ENCODE measurements around the gene TBPL2. TPM values are rescaled to one million over a fixed set of nuclear protein-coding genes. Genes with fewer than 3 reads are reported as not detected.
A peak's percentile ranks its signal among the peaks of the same experiment; 100 is the strongest.

Gene TBPL2
- total RNA-seq, 1 donor from 2014 or later = not detected

DNA sequence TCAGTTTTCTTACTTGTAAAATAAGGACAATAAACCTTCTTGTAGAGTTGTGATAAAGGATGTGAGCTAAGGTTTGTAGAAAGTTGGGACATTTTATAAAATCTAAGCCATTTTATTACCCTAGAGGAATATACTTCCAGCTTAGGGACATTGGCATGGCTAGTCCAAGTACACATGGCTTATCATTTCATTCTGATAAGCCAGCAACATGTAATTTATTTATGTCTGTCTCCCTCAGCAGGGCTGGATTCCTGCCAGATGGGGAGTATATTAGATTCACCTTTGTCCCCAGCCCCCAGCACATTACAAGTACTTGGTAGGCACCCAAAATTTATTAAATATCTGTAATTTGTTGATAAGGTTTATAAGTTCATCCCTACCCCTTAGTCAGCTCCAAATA is 22.5 kb downstream of the TBPL2 start:
- TF ChIP-seq, protein P1, sequence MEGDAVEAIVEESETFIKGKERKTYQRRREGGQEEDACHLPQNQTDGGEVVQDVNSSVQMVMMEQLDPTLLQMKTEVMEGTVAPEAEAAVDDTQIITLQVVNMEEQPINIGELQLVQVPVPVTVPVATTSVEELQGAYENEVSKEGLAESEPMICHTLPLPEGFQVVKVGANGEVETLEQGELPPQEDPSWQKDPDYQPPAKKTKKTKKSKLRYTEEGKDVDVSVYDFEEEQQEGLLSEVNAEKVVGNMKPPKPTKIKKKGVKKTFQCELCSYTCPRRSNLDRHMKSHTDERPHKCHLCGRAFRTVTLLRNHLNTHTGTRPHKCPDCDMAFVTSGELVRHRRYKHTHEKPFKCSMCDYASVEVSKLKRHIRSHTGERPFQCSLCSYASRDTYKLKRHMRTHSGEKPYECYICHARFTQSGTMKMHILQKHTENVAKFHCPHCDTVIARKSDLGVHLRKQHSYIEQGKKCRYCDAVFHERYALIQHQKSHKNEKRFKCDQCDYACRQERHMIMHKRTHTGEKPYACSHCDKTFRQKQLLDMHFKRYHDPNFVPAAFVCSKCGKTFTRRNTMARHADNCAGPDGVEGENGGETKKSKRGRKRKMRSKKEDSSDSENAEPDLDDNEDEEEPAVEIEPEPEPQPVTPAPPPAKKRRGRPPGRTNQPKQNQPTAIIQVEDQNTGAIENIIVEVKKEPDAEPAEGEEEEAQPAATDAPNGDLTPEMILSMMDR (IDR thresholded peaks at IDR 0.05) = no peak
- TF ChIP-seq POLR2AphosphoS5 (IDR thresholded peaks at IDR 0.05; ENCODE audit: insufficient read depth in 1 of 2, low read depth in 1 of 2) = no peak
- TF ChIP-seq POLR2A (IDR thresholded peaks at IDR 0.05) = no peak
- intact Hi-C loops (cut with DNase I) = no loop called here
- H3K9me3 ChIP-seq = no peaks in the 10 kb centered on the region

DNA sequence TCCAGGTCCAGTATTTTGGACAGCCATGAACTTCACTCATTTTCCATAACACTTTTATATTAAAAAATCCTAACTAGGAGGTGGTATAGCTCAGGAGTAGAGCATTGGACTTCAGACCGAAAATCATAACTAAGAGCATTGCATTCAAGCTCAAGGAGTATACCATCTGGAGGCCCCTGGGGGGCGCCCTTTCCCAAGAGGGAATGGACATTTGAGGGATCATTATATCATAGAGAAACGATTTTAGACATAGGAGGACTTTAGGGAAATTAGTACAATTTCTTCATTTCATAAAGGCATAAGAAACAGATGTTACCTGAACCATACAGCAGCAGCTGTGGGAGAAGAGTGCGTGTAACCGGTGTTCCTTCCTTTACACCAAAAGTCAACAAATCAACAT is 23.6 kb downstream of the TBPL2 start:
- Histone ChIP-seq H3K27me3 (no peaks in the 10 kb centered on the region), H3K36me3 (no peaks in the 10 kb centered on the region), H3K4me3 (no peak overlapping the region), H3K27ac (no peak overlapping the region), H3K4me1 (no peaks in the 10 kb centered on the region), H3K9me3 (no peaks in the 10 kb centered on the region)
- intact Hi-C loops (cut with DNase I) = no loop called here
- no peak for TF ChIP-seq POLR2A (IDR thresholded peaks at IDR 0.05)
- no peak for TF ChIP-seq POLR2AphosphoS5 (IDR thresholded peaks at IDR 0.05; ENCODE audit: insufficient read depth in 1 of 2, low read depth in 1 of 2)
- TF ChIP-seq, protein P1 (IDR thresholded peaks at IDR 0.05) = no peak
- DNase-seq (ENCODE audit: extremely low spot score in 2 of 2) = no peak

More for the DNA sequence above, 22.5 kb downstream of the TBPL2 start:
- Histone ChIP-seq H3K4me1 (no peaks in the 10 kb centered on the region), H3K4me3 (no peak overlapping the region), H3K27ac (no peak overlapping the region), H3K36me3 (no peaks in the 10 kb centered on the region), H3K27me3 (no peaks in the 10 kb centered on the region)
- DNase-seq (ENCODE audit: extremely low spot score in 2 of 2) = no peak

DNA sequence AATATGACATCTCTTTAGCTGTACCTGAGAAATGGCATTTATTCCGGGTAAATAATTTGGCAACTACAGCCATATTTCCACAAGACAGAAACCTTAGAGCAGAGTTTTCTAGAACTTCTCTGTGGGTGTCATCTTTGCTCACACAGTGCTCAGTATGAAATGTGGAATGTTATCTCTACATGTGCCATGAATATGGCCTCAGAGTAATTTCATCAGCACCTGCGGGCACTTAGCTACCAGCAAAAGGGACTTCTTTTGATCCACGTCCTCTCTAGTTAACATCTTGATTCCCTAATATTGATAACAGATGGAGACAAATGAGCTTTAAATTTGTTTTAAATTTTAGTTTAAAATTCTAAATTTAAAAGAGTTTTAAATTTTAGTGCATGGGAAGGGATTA is 25.9 kb downstream of the TBPL2 start:
- Histone ChIP-seq H3K4me1 (peaks cover 15% of the 10 kb centered on the region), H3K36me3 (no peaks in the 10 kb centered on the region), H3K9me3 (no peaks in the 10 kb centered on the region), H3K4me3 (no peak overlapping the region), H3K27ac (no peak overlapping the region), H3K27me3 (no peaks in the 10 kb centered on the region)
- no peak for DNase-seq (ENCODE audit: extremely low spot score in 2 of 2)
- intact Hi-C loops (cut with DNase I) = no loop called here
- TF ChIP-seq, protein P1 (IDR thresholded peaks at IDR 0.05) = no peak
- TF ChIP-seq POLR2A (IDR thresholded peaks at IDR 0.05) (no peak), POLR2AphosphoS5 (IDR thresholded peaks at IDR 0.05; ENCODE audit: insufficient read depth in 1 of 2, low read depth in 1 of 2) (no peak)

DNA sequence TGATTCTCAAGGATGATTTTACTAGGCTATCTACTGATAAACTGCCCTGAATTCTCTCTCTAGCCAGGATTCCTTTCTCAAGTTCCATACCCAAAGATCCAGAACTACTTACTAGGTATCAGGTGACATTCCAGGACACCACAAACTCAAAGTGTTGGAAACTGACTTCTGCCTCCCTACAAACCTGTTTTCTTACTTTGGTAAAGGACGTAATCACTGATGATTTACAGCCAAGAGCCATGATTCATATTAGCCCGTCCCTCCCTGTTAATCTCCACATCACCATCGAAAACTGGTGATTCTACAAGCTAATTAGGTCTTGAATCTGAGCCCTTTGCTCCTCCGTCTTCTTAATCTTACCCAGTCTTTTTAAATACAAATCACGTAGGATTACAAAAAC is 27.7 kb downstream of the TBPL2 start:
- no peak for DNase-seq (ENCODE audit: extremely low spot score in 2 of 2)
- H3K4me3 ChIP-seq = peak overlapping the region in 1 of 2 donors; percentile 94
- peaks cover 0 to 2% of the 10 kb centered on the region in 2 donors for H3K36me3 ChIP-seq
- TF ChIP-seq, protein P1 (IDR thresholded peaks at IDR 0.05) = no peak
- peak in 1 of 2 donors; percentile 81 for TF ChIP-seq POLR2AphosphoS5 (IDR thresholded peaks at IDR 0.05; ENCODE audit: insufficient read depth in 1 of 2, low read depth in 1 of 2)
- no peaks in the 10 kb centered on the region for H3K9me3 ChIP-seq
- no peaks in the 10 kb centered on the region for H3K27me3 ChIP-seq
- H3K4me1 ChIP-seq = peaks cover 28% of the 10 kb centered on the region
- peak overlapping the region; percentile 97 for H3K27ac ChIP-seq
- intact Hi-C loops (cut with DNase I) = no loop called here

DNA sequence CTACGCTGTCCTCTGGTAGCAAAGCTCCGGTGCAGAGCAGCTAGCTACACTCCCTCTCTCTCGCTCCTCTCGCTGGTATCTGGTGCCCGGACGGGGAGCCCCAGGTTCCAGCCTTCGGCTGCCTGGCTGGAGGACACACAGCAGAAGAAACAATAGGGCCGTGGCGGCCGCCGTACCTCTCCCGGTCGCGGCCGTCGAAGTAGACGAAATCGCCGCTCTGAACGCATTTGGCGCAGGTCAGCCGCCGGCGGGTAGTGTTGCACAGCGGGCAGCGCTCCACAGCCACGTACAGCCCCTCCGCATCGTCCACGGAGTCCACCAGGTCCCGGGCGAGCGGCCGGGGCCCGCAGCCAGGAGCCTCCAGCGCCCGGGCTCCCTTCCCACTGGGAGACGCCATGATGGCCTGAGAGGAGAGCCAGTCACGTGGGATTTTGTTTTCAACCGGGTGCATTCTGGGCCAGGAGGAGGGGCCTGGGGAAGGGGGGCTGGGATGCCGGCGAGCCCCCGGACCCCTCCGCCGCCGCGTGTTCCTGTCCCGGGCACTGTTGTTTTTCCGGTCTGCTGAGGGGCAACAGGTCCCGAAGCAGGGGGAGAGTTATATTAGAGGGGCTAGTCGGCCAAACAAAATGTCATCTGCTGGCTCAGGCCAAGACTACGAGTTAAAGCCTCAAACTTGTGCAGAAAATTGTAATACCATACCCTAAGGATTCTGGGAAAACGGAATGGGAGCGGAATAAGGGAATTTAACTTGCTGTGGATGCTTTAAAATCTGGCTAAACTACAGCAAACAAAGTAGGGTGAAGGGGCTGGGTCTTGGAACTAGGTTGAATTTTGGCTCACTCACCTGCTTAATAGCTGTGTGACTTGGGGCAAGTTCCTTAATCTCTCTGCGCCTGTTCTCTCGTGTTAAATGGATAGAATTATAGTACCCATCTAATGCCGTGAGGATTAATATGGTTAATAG is 28.7 kb downstream of the TBPL2 start, which contains the start of gene ATG14:
ATG14 (minus strand) TSS at position 405 of the 964 bp plus-strand sequence; CDS start at position 397, 8 bp downstream.
- H3K27me3 ChIP-seq = no peaks in the 10 kb centered on the region
- no peaks in the 10 kb centered on the region for H3K9me3 ChIP-seq
- peak in 1 of 2 donors; percentile 90 for DNase-seq (ENCODE audit: extremely low spot score in 2 of 2)
- H3K36me3 ChIP-seq = peaks cover 0 to 2% of the 10 kb centered on the region in 2 donors
- intact Hi-C loops (cut with DNase I) = no loop called here
- TF ChIP-seq POLR2A (IDR thresholded peaks at IDR 0.05) = peak in 1 of 2 donors; percentile 25
- TF ChIP-seq, protein P1 (IDR thresholded peaks at IDR 0.05) = no peak
- peak; percentile 91 to 95 for TF ChIP-seq POLR2AphosphoS5 (IDR thresholded peaks at IDR 0.05; ENCODE audit: insufficient read depth in 1 of 2, low read depth in 1 of 2)
- H3K27ac ChIP-seq = peak within 1 kb of the TSS; percentile 97
- peak within 1 kb of the TSS; percentile 92 to 94 for H3K4me3 ChIP-seq
- peaks cover 29% of the 10 kb centered on the region for H3K4me1 ChIP-seq
